GM19023 (cell line): ENCODE data around the gene PTPRM.

Source experiments
- ATAC-seq: cut with Tn5 transposase; IDR thresholded peaks from one replicate; pipeline ENCODE4 v1.9.1; 2021; ENCODE audit warnings: mild to moderate bottlenecking, moderate library complexity; ENCODE audit not compliant: unreplicated experiment

PTPRM gene

GRCh38 chr18:8133888-8134287, 566.8 kb downstream of the PTPRM start:
- ATAC-seq, result no peak

- no peak for ATAC-seq
Measured at GRCh38 chr18:8139127-8139527, 572.0 kb downstream of the PTPRM start.

DNA sequence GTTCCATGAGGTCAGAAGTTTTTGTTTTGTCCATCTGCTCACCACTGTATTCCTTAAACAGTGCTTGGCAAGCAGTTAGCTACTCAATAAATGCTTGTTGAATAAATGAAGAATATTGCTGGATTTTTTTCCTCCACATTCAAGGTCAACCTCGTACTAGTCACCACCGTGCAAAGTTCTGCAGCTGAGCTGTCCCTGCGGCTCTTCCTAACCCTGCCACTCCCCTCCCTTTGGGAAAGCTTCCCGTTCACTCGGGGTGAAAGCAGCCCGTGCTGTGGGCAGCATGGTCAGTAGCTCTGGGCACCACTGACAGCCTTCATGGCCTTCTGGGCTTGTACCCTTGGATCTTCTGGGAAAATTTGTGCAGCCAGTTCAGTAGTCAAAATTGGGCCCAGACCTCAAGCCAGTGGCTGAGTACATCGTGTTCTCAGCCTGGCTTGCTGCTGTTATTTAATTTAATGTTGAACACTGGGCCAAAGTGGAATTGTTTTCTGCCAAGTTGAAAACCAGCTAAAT, 572.8 kb downstream of the PTPRM start:
- no peak for ATAC-seq

DNA sequence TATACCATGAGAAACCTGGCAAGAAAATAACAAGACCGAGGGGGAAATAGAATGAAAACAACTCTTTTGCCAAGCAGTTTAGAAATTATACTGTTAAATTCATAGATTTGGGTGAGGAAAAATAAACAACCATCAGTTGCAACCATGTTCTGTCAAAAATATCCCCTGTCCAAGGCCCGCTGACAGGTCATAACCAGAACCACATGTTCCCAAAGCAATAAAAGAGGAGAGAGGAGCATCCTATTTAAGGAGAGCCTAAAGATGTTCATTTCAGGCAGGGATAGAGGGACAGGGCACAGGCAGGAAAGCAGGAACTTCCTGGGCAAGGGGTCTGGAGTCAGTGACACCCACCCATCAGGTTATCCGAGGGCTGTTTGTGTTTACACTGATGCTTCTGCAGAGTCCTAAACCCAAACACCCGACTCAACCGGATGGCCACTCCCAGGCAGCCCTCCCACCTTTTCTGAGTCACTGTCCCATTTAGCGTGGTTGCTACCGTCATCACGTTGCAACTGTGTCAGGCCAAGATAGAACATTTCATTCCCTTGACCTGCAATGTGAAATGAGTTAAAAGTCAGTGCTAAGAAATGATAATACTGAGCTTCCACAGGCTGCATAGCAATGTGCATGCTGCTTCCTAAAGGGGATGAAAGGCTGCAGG, 573.9 kb downstream of the PTPRM start:
- no peak for ATAC-seq

- ATAC-seq, result no peak
Measured at GRCh38 chr18:8142131-8142711, 575.1 kb downstream of the PTPRM start.

DNA sequence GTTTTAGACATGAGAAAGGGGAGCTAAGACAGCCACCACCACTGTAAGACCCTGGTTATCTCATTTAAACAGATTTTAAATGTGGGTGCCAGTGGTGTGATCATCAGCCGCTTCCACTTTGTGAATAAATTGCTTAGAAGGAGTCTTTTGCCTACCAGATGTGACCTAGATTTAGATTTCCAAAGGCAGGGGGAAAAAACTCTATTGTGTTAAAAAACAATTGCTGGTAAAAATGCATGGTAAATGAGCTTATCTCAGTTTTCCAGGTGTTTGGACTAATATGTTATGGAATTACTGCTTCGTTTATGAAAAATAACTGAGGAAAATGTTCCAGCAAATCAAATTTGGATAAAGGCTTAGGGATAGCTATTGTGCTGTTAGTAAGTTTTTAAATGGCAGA, 575.8 kb downstream of the PTPRM start:
- ATAC-seq, result no peak

GRCh38 chr18:8151181-8151580, 584.1 kb downstream of the PTPRM start:
- no peak for ATAC-seq

GRCh38 chr18:8153887-8154583, 586.9 kb downstream of the PTPRM start:
- no peak for ATAC-seq

DNA sequence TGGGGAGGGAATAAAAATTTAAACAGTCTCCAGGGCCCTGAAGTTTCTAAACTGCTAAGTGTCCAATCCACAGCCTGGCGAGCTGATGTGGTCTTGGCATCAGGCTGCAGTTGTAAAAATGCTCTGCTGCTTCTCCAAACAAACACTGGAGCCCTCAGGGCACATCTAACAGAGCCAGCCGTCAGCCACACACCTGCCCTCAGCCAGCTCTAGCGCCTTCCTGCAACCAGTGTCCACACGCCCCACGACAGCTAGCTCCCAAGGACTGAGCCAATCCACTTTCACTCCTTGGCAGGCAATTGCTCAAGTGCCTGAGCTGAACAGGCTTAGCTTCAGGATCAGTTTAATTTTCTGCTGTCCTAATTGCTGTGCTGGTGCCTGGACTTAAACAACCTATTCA, 595.7 kb downstream of the PTPRM start:
- no peak for ATAC-seq

GRCh38 chr18:8163286-8163959, 596.3 kb downstream of the PTPRM start:
- ATAC-seq, result no peak

DNA sequence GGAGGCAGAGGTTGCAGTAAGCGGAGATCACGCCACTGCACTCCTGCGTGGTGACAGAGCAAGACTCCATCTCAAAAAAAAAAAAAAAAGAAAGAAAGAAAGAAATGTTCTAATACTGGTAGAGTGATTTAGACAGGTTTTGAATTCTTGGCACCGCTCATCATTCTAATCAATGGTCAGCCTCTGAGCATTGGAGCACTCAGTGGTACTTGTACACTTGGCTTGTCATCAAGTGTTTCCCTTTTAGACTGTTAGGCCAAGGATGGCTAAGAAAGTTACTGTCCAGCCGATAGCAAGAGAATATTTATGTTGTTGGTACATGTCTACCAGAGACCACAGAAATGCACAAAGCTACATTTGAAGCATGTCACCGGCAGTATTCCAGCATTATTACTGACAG, 598.0 kb downstream of the PTPRM start:
- ATAC-seq, result no peak

DNA sequence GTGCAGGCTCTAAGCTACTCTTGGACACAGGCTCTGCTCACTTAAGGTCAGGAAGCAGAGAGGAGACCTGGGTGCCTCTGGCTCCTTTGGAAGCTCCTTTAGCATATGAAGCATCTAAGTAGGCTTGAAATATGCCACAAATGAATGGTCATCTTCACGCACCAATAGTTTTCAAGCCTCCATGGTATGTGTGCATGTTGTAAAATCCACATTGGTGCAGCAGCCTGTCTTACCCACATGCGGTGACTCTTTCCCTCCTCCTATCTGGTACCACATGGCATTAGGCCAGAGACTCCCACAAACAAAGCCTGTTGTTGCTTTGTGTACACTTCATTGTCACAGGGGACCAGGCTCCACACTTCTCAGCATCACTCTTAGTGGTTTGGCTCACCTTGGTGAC, 599.9 kb downstream of the PTPRM start:
- no peak for ATAC-seq

- no peak for ATAC-seq
Measured at GRCh38 chr18:8167673-8168072, 600.6 kb downstream of the PTPRM start.

- no peak for ATAC-seq
Measured at GRCh38 chr18:8169722-8170121, 602.6 kb downstream of the PTPRM start.

DNA sequence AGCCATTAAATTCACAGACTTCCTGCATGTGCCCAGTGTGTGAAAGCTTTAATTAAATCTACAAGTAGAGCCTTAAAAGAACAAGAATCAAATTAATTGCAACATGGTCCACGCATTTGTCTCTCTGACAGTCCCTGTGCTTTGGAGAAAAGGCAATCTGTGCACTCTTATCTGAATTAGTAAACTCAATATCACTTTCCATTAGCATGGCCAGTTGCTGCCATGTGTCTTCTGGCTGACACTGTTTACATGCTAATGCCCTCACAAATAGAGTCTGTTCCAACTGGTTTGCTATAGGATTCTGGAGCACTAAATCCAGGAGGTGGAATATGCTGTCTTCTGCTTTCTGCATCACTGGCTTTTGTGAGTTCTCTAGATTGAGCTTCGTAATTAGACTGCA, 607.7 kb downstream of the PTPRM start:
- ATAC-seq, result no peak

DNA sequence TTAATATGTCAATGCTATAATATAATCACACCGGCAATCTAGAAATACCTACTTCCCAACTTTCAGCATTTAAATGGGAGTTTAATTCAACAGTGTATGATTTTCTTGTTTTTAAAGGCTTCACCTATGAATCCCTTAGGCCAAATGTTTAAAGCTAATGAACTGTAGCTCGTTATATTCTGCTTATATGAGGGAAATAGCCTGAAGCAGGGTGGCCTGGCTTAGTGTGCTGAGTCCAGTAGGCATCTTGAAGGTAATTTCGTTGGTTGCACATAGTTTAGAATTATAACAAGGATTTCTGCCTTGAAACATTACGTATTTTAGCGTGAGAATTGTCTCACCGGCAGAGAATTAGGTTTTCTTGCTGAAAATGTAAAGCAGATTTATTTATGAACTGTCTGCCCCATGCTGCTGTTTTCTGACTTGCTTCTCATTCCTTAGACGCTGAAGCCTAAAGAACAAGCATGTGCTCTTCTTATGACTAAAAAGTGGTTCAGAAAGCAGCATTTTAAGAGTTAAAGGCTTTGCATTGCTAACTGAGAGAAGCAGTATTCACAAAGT, 608.5 kb downstream of the PTPRM start:
- no peak for ATAC-seq

GRCh38 chr18:8176109-8176508, 609.0 kb downstream of the PTPRM start:
- ATAC-seq, result no peak

GRCh38 chr18:8176554-8176953, 609.4 kb downstream of the PTPRM start:
- ATAC-seq, result no peak

DNA sequence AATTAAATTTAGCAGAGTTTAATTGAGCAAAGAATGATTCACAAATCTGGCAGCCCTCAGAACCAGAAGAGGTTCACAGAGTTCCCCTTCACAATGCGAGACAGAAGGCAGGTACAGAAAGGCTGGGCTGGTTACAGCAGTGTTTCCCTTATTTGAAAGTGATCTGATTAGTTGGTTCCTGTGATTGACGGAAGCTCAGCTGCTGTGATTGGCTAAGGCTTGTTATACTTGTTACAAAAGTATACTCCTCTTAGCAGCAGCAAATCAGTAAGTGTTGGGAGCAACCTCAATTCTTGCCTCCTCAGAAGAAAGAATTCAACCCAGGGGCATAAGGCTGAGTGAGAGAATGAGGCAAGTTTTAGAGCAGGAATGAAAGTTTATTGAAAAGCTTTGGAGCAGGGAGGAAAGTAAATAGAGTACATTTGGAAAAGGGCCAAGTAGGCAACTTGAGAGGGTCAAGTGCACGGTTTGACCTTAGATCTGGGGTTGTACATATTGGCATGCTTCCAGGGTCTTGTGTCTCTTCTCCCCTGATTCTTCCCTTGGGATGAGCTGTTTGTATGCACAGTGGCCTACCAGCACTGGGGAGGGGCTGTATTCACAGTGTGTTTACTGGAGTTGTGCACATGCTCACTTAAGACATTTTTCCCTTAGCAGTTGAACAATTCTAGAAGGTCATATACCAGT, 610.4 kb downstream of the PTPRM start:
- ATAC-seq, result no peak

- no peak for ATAC-seq
Measured at GRCh38 chr18:8186413-8186812, 619.3 kb downstream of the PTPRM start.

GRCh38 chr18:8188184-8188583, 621.1 kb downstream of the PTPRM start:
- ATAC-seq, result no peak
